GM19324 (cell line): Measurements from ENCODE around the gene DBX1.
A peak's percentile ranks its signal among the peaks of the same experiment; 100 is the strongest.

Source experiments
- ATAC-seq: cut with Tn5 transposase; IDR thresholded peaks from one replicate; pipeline ENCODE4 v1.9.1; 2021; ENCODE audit warnings: mild to moderate bottlenecking, moderate library complexity; ENCODE audit not compliant: unreplicated experiment, low FRiP score

Gene DBX1

DNA sequence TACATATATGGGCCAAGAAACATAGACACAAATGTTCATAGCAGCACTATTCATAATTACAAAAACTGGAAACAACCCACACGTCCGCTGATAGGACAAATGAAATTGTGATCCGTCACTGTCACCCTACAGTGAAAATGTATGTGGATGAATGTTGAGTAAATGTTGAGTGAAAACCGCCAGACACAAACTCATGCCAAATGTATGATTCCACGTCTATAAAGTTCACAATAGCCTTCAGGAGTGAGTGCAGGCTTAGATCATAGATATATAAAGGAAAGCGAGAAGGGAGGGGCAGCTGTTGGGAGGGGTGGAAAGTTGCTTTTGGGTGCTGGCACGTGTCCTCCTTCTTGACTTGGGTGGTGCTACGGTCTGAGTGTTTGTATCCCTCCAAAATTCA, 33.6 kb downstream of the DBX1 start:
- no peak for ATAC-seq

DNA sequence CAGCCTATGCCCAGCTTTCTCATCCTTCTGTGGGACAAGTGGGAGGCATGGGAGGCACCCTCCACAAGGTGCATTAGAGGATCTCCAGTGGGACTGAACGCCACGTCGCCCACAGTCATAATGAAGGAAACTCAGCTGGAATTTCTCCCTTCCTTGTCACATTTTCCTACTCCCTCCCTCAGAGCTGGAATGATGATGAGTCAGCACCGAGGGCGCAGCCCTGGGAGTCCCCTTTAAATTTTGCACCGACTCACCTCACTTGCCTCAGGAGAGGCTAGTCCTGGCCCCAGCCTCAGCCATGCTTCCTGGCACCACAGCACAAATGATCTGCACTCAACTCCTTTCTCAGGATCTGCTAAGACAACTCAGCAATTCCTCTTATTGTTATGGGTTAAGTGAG, 34.3 kb downstream of the DBX1 start:
- no peak for ATAC-seq

DNA sequence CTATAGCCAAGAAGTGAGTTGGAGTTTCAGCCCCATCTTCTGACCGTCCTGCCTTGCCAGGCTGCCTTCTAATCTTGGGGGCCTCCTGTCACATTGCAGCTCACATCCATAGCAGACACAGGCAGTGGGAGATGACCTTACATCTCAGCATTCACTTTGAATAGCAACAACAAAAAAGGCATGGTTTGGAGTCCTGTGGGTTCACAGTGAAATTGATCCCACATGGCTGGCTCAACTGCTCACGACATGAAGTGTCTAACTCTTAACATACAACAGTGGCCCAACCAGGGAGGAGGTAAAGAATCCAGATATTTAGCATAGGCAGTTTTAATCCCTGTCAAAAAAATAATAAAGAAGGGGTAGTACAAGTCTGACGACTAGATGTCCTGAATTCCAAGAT, 38.1 kb downstream of the DBX1 start:
- ATAC-seq: no peak

DNA sequence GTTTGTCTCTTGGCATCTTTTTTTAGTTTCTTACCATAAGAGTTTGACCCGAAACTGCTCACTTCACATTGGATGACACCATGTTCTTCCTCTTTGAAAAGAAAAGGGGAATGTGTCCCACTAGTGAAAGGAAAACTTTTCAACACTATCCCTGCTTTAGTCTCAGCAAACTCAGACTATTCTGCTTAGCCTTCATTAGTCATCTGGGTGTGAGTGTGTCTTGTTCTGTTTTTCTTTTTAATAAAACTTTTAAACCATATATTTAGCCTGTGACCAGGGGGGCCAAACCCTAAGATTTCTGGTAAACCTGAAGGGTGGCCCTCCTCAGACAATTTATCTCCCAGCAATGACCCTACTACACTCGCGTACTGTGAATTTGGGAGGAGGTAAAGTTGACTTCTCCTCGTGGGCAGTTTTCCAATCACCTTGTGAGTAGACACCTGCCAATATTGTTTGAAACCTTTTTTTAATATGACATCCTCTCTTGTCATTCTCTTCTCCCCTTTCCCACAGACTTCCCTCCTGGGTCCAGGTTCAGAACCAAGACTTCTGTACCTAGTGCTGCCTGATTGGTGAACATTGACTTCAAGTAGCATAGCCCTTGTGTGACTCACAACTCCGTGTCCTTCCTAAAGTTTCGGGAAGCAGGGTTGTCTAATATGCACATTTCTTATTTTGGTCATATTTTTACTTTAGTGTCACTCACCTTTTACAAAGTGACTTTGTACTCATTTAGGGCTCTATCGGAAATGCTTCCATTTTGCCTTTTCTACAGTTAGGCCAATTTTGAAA, 39.9 kb downstream of the DBX1 start:
- ATAC-seq: no peak

DNA sequence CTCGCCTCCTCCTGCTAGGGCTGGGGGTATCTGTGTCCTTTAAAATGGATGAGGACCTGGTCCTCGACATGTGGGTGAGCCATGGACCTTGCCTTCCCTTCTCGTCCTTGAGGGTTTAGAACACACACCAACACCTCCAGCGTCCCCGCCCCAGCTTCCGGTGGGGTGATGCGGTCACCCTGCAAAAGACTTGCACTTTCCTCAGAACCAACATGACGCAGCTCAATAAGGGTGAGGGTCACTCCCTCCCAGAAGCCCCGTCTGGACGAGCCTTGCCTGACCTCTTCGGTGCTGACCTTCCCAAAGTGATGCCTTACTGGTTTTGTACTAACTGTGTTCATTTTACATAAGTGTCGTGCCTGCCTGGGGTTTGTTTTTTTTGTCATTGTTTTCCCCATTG, 41.0 kb downstream of the DBX1 start:
- no peak for ATAC-seq

DNA sequence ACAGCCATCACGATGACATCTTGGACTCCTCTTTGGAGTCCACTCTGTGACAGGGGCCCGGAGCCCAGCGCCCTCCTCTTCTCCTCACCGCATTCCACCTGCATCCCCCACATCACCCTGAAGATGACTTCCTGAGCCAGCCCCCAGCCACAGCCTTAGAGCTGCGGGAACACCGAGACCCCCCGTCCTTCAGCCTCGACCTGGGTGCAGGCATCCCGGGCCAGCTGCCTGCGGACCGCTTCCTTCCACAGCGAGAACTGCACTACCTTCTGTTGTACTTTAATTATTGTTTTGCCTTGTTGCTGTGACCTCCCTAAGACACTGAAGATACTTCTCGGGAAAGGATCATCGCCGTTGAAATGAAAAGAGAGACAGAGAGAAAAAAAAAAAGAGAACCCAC, 42.1 kb downstream of the DBX1 start:
- no peak for ATAC-seq

DNA sequence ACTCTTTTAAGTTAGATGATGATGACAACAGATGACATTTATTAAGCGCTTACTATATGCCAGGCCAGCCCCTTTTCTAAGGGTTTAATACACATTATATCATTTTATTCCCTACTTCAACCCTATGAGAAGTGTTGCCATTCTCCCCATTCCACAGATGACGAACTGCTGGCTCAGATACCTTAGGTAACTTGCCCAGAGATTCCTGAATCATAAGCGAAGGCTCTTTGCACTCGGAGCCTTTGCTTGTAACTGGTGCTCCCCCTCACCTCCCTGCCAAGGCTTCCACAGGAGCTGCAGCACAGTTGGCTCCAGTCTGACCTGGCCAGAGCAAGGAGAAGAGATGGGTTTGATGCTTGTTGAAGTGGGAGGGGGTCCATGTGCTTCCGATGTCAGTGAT, 43.0 kb downstream of the DBX1 start:
- ATAC-seq: no peak

DNA sequence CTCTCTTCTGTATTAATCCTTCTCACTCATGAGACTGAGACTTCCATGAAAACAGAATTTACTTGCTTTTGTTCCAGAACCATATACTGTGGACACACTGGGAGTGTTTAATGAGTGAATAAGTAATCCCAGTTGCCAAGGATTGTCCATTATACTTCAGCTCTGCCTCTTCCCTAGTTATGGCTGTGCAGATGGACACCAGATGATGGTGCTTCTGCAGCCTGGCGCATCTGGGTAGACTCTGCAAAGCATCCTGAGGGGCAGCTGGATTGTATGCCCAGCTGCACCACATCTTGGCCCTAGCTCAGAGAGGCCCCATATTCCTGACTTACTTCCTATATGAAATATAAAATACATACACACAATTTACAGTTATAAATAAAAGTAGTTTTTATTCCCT, 43.5 kb downstream of the DBX1 start:
- no peak for ATAC-seq

DNA sequence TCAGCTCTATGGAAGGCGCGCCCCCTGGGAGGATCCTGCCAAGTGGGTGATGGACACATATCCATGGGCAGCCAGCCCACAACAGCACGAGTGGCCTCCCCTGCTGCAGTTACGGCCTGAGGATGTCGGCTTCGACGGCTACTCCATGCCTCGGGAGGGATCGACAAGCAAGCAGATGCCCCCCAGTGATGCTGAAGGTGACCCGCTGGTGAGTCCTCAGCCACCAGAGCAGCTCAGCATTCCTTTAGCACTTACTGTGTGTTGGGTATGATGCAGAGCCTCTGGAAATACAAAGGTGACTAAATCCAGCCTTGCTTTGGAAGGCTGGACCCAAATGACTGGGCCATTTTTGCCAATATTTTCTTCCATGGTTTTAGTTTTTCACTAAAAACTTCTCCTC, 45.7 kb downstream of the DBX1 start:
- no peak for ATAC-seq

DNA sequence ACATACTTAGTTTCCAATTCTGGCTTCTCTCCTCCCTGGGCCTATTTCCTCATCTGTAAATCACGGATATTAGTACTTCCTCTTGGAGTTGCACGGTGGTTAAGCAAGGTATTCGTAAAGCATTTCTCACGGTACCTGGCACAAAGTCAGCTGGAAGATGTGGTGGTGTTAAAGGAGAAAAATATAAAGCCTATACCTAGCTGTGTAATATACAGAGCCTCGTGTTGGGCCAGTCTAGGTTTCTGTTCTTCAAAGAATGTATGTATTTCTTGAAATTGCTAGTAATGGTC, 47.2 kb downstream of the DBX1 start:
- ATAC-seq: no peak

DNA sequence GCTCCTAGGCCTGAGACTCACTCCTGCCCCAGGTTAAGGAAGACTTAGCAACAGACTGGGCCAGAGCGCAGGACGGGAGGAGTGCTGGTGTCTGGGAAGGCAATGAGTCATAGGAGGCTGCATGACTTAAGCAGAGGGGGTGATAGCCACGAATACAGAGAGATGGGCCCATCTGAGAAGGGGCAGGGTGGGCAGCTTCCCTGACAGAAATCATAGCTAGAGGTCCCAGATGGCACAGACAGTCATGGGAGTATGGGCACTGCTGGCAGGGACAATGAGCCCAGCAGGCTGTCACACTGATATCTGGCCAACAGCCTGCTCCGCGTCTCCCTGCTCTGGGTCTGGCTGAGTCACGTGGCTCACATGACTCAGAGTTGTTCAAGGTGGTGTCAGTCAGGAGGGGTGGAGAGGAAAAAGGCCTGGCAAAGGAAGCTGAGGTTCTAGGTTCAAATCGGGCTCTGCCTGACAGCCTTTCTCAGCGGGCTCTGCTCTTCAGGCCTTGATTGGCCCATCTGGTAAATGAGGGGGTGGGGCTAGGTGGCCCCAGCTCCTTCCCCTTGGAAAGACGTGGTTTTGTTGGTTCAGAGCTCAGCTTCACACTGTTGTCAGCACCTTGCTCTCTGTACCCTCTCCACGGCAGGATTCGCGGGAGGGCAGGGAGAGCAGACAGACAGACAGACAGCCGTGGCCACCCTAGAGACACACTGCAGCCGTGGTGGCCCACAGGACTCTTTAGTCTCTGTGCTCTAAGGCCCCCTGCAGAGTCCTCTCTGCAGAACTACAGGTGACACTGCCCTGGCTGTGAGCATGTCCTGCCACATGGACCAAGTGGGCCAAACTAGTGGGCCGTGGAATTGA, 47.8 kb downstream of the DBX1 start:
- ATAC-seq: no peak

DNA sequence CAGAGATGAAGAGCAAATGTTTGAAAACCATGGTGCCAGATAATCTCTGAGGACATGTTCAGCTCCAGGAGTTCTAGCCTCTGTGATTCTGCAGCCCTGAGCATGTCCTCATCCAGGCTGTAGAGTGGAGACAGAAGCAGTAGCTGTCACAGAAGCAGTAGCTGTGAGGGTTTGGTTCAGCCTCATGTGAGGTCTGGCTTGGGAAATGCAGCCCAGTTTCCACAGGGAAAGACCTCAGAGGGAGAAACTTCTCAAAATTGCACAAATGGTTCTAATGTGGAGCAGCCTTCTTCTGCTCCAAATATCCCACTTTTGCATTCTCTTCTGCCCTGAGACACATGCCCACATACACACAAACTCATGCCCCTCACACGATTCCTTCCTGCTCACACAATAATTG, 48.4 kb downstream of the DBX1 start:
- no peak for ATAC-seq

DNA sequence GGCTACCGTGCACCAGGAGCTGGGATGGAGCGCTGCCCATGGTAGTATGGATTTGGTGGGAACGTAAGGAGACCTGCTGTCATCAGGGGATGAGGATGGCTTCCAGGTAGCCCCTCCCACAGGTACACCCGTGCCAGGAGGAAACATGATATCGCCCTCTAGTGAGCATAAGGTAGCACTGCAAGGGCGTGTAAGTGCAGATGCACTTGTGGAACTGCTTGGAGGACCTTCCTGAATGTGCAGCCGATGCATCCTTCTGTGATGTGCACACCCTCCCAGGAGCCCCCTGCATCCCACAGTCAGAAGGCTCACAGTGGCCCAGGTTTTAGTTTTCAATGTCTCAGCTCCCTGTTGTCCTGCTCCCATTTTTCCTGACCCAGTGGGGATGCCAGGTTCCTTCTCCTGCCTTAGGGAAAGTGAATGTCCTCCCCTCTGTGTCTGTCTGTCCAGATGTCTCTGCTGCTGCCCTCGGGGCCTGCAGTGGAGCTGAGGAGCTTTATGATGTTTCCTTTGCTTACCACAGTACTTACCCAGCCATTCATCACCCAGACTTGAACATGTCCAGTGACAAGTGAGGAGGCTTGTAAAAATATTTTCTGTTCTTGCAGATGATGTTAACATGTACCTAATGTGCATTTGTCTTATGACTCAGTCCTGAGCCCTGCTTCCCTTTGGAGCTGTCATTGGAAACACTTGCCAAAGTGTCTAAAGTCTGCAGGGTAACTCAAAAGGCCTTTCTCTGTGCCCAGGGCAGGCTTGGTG, 49.2 kb downstream of the DBX1 start:
- ATAC-seq: peak; percentile 75

DNA sequence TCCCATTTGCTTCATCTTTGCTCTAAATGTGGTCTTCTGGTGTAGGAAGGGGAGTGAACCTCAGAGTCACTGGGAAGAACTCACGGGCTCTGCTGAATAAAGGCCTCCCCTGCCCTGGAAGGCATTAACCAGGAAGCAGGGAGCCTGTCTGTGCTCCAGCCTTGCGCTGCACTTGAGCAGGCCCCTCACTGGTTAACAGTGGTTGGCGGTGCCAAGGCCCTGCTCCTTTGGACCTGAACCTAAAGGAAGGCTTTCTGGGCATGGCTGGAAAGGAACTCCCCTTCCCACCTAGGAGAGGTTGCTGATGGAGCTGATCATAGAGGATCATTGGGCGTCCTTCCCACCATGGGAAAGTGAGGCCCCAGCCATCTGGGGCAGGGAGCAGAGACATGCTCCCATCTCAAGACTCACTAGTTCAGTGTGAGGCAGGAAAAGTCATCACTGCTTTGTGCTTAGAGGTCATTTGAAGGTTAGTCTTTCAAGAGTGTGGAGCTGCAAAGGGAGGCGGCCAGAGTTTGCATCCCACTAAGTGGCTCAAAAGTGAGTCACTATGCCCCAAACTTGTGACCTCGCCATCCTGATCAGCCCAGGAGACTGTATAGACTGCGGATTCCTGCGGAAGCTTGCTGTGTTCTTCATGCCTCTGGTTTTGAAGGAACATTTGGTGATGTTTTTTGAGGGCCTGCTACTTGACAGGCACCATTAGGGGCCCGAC, 50.4 kb downstream of the DBX1 start:
- no peak for ATAC-seq
